Heart left ventricle (tissue), 13 donors: ENCODE measurements around the gene IPO11.

Experiments
- POLR2A ChIP-seq, 2 donors: fragments of 450-650 bp; IDR thresholded peaks; one replicate each; pipeline ENCODE4 v1.6.1; 2017; ENCODE audit warnings: antibody characterized with exemption in 2 of 2, mild to moderate bottlenecking in 2 of 2, moderate library complexity in 2 of 2
- TF ChIP-seq, protein P1 (sequence below), 12 donors: fragments of 200-600 bp; sonication (generic) in 4 of 12; IDR thresholded peaks; one replicate each; pipeline versions ENCODE4 v1.5.0 to v1.8.0; 2018 to 2022; ENCODE audit warnings: antibody characterized with exemption in 12 of 12, mild to moderate bottlenecking in 5 of 12
- donor health status: ischemic (EF 13 %, LVEDD 7.1; RV severe dilation, severe dysfunction).
- donor health status: DM: no; HTN: yes; CAD: no.
- donor health status: DM: no; HTN: no; CAD: no.
- donor health status: ischemic (EF 25% LVEDD 6.9; RV normal size, moderate dysfunction).
- donor health status: ischemic (EF 25% LVEDD 5.7; RV mildly dilated, moderate dysfunction).
- donor health status: ischemic (EF 35%, LVEDD 5.7; RV mildly dilated, moderate dysfunction).
- donor health status: nonischemic (EF 11% LVEDD 7.7; RV severe dilation, severe dysfunction).
- donor health status: DM: yes; HTN: yes; CAD: no.
- donor health status: PGD.
- donor health status: ischemic (EF 29% LVEDD 5.4; RV normal size, mild dysfunction).
- donor health status: nonischemic (EF 23%, LVEDD 6.1; RV moderate dilation, normal function).

- TF ChIP-seq, protein P1, sequence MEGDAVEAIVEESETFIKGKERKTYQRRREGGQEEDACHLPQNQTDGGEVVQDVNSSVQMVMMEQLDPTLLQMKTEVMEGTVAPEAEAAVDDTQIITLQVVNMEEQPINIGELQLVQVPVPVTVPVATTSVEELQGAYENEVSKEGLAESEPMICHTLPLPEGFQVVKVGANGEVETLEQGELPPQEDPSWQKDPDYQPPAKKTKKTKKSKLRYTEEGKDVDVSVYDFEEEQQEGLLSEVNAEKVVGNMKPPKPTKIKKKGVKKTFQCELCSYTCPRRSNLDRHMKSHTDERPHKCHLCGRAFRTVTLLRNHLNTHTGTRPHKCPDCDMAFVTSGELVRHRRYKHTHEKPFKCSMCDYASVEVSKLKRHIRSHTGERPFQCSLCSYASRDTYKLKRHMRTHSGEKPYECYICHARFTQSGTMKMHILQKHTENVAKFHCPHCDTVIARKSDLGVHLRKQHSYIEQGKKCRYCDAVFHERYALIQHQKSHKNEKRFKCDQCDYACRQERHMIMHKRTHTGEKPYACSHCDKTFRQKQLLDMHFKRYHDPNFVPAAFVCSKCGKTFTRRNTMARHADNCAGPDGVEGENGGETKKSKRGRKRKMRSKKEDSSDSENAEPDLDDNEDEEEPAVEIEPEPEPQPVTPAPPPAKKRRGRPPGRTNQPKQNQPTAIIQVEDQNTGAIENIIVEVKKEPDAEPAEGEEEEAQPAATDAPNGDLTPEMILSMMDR (IDR thresholded peaks at IDR 0.05): no peak
- TF ChIP-seq POLR2A (IDR thresholded peaks at IDR 0.05): no peak
Observed at GRCh38 chr5:62499756-62500155, 87.2 kb downstream of the IPO11 start.
